GM12865 (cell line): ENCODE data around the gene SAP25.

Experiments used
- DNase-seq: peaks from one replicate; pipeline ENCODE4 v3.0.0; 2010; ENCODE audit warnings: low read depth
- H3K4me3 ChIP-seq: 2 replicates; pipeline ENCODE4 v1.5.1; 2011; ENCODE audit warnings: mild to moderate bottlenecking, low read depth, low read length, control low read depth
- CTCF ChIP-seq: IDR thresholded peaks from 2 replicates; pipeline ENCODE4 v1.5.1; 2011; ENCODE audit warnings: low read length, control low read depth, low read depth, inconsistent platforms; ENCODE audit not compliant: insufficient read depth; ENCODE audit errors: missing control alignments

Gene SAP25

GRCh38 chr7:100585511-100586265 lies 12.0 kb upstream of the SAP25 start, which contains the start of gene LRCH4:
Gene LRCH4 (minus strand): TSS chr7:100586129. CDS start chr7:100586100, 29 bp downstream.
- TF ChIP-seq CTCF = no peak
- DNase-seq = peak; percentile 65
- H3K4me3 ChIP-seq = peak within 1 kb of the TSS; percentile 93

GRCh38 chr7:100584683-100585510 lies 11.2 kb upstream of the SAP25 start:
- no peak for DNase-seq
- H3K4me3 ChIP-seq = peak overlapping the region; percentile 93
- TF ChIP-seq CTCF = no peak

GRCh38 chr7:100584054-100584682 lies 10.5 kb upstream of the SAP25 start:
- H3K4me3 ChIP-seq = peak overlapping the region; percentile 93
- TF ChIP-seq CTCF = no peak
- DNase-seq = peak; percentile 20

DNA sequence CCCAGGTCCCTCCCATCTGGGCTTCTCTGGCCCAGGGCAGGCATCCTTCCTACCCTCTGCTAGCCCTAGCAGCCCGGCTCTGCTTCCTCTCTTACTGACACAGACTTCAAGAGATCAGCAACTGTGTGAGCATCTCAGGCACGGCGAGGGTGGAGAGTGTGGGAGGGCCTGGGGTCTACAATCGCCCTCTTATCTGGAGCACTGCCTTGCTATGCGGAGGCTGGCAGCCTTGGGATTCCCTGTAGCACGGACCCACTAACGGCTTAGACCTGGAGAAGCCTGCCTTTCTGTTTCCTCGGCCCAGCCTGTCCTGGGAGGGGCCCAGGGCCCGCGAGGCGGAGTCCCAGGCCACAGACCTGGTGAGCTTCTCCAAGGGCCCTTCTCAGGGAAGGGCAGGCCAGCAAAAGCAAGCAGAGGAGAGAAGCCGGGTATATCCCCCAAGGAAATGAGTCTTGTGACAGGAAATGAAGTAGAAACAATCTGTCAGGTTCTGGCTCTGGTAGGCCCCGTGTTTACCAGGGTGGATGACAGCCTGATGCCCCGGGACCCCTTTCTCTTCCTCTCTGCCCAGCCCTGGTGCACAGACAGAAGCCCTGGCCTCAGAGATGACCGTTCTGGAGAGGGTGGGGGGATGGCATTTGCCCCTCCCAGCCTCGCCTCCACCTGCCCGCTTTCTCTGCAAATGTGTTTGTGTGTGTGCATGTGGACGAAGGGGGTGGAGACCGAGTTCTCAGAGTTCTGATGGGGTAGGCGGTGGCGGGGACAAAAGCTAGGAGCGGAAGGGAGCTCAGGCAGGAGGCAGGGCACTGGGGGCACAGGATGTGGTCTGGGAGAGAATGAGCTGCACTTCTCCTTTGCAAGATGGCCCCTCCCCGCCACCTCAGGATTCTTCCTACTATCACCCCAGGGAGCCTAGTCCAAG lies 9.7 kb upstream of the SAP25 start:
- no peak for TF ChIP-seq CTCF
- peak; percentile 81 for DNase-seq
- H3K4me3 ChIP-seq = peak overlapping the region; percentile 93

DNA sequence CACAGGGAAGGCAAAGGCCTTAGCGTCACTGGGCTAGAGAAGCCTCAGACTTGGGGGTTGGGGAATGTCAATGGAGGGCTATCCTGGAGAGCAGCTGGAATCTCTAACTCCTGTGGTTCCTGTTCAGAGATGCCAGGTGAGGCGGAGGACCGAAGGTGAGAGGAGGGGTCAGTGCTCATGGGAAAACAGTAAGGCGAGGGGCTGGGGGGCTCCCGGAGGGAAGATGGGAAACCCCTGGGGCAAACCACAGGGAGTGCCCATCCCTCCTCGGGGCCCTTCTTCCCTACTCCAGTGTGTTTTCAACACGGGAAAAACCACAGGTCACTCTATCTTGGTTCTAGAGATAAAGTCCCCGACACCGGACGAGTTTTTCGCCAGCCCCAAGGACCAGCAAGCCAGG lies 8.9 kb upstream of the SAP25 start:
- no peak for TF ChIP-seq CTCF
- no peak for DNase-seq
- no peak overlapping the region for H3K4me3 ChIP-seq

GRCh38 chr7:100582041-100582579 lies 8.4 kb upstream of the SAP25 start:
- TF ChIP-seq CTCF = no peak
- no peak for DNase-seq
- H3K4me3 ChIP-seq = no peak overlapping the region
